Thyroid gland (tissue), 4 donors: Measurements from ENCODE around the gene SMIM41.

ENCODE experiments used
- CTCF ChIP-seq, 6 experiments: fragments of 200-600 bp in 3 of 6; fragments of 450-650 bp in 3 of 6; sonication (generic) in 3 of 6; IDR thresholded peaks; one replicate each; pipeline ENCODE4 v1.5.1; 2016 to 2019; ENCODE audit warnings: antibody characterized with exemption in 6 of 6, mild to moderate bottlenecking in 2 of 6, inconsistent platforms in 1 of 6, moderate library complexity in 1 of 6
- POLR2A ChIP-seq, 2 donors: fragments of 450-650 bp; IDR thresholded peaks; one replicate each; pipeline ENCODE4 v1.6.1; 2017; ENCODE audit warnings: antibody characterized with exemption in 2 of 2, mild to moderate bottlenecking in 2 of 2, moderate library complexity in 1 of 2

GRCh38 chr12:52142431-52142830 is 62.9 kb downstream of the SMIM41 start:
- TF ChIP-seq CTCF (IDR thresholded peaks at IDR 0.05) (no peak), POLR2A (IDR thresholded peaks at IDR 0.05) (no peak)
